Colon (tissue), 2 donors: ENCODE measurements around the gene ATP8A2.

Experiments used
- FAIRE-seq: peaks from 2 replicates; lab custom pipeline; 2012; peaks lifted over from hg19 to GRCh38; lab: Jason Lieb, UNC
- donor health status: control.
- donor health status: control.

ATP8A2 gene

GRCh38 chr13:25384758-25385410 lies 13.1 kb downstream of the ATP8A2 start:
- FAIRE-seq: no peak

GRCh38 chr13:25391932-25392331 lies 20.2 kb downstream of the ATP8A2 start:
- no peak for FAIRE-seq

GRCh38 chr13:25394402-25395060 lies 22.8 kb downstream of the ATP8A2 start:
- no peak for FAIRE-seq

GRCh38 chr13:25397763-25398162 lies 26.0 kb downstream of the ATP8A2 start:
- no peak for FAIRE-seq

- no peak for FAIRE-seq
These were observed 29.2 kb downstream of the ATP8A2 start for GRCh38 chr13:25400925-25401324.

GRCh38 chr13:25401958-25402357 lies 30.2 kb downstream of the ATP8A2 start:
- FAIRE-seq: no peak

GRCh38 chr13:25406377-25406776 lies 34.6 kb downstream of the ATP8A2 start:
- FAIRE-seq: no peak

- FAIRE-seq: no peak
These were observed 38.2 kb downstream of the ATP8A2 start for GRCh38 chr13:25409938-25410337.

GRCh38 chr13:25415241-25415640 lies 43.5 kb downstream of the ATP8A2 start:
- no peak for FAIRE-seq

GRCh38 chr13:25417535-25417934 lies 45.8 kb downstream of the ATP8A2 start:
- FAIRE-seq: no peak

- FAIRE-seq: no peak
These were observed 48.4 kb downstream of the ATP8A2 start for GRCh38 chr13:25420161-25420560.

- no peak for FAIRE-seq
These were observed 49.8 kb downstream of the ATP8A2 start for GRCh38 chr13:25421612-25422011.

- no peak for FAIRE-seq
These were observed 50.4 kb downstream of the ATP8A2 start for GRCh38 chr13:25422153-25422552.

- FAIRE-seq: no peak
These were observed 52.1 kb downstream of the ATP8A2 start for GRCh38 chr13:25423831-25424230.

GRCh38 chr13:25429466-25429865 lies 57.7 kb downstream of the ATP8A2 start:
- FAIRE-seq: no peak

- no peak for FAIRE-seq
These were observed 60.9 kb downstream of the ATP8A2 start for GRCh38 chr13:25432691-25433090.

GRCh38 chr13:25440061-25440460 lies 68.3 kb downstream of the ATP8A2 start:
- no peak for FAIRE-seq

GRCh38 chr13:25446261-25446660 lies 74.5 kb downstream of the ATP8A2 start:
- FAIRE-seq: no peak

GRCh38 chr13:25447396-25447795 lies 75.6 kb downstream of the ATP8A2 start:
- FAIRE-seq: no peak

- no peak for FAIRE-seq
These were observed 82.1 kb downstream of the ATP8A2 start for GRCh38 chr13:25453850-25454365.

- FAIRE-seq: no peak
These were observed 83.4 kb downstream of the ATP8A2 start for GRCh38 chr13:25455146-25455545.

GRCh38 chr13:25457566-25457965 lies 85.8 kb downstream of the ATP8A2 start:
- no peak for FAIRE-seq

- FAIRE-seq: no peak
These were observed 90.7 kb downstream of the ATP8A2 start for GRCh38 chr13:25462301-25463125.
